Transverse colon (tissue), 4 donors: ENCODE data around the gene MAT2B. TPM values are rescaled to one million over a fixed set of nuclear protein-coding genes. Genes with fewer than 3 reads are reported as not detected.

ENCODE experiments used
- DNase-seq: peaks from one replicate; pipeline ENCODE4 v3.0.0-alpha.2; 2019
- H3K27ac ChIP-seq, 4 donors: fragments of 200-600 bp; sonication (generic); 2 replicates each; pipeline ENCODE4 v1.5.1; 2016 to 2018; ENCODE audit warnings: inconsistent platforms in 4 of 4
- H3K27me3 ChIP-seq: fragments of 200-600 bp; sonication (generic); 2 replicates; pipeline ENCODE4 v1.5.1; 2017; ENCODE audit warnings: inconsistent platforms
- H3K36me3 ChIP-seq, 4 donors: fragments of 200-600 bp; sonication (generic); 2 replicates each; pipeline ENCODE4 v1.5.1; 2017 to 2019; ENCODE audit warnings: inconsistent platforms in 4 of 4
- H3K4me1 ChIP-seq, 4 donors: fragments of 200-600 bp; sonication (generic); 2 replicates each; pipeline ENCODE4 v1.5.1; 2017 to 2020; ENCODE audit warnings: inconsistent platforms in 4 of 4
- H3K4me3 ChIP-seq, 4 donors: fragments of 200-600 bp; sonication (generic); 1 replicate in 1 of 4; 2 replicates in 3 of 4; pipeline versions ENCODE4 v1.5.1 to v1.6.1; 2017 to 2019; ENCODE audit warnings: inconsistent platforms in 4 of 4
- H3K9me3 ChIP-seq, 2 donors: fragments of 200-600 bp; sonication (generic); 2 replicates each; pipeline ENCODE4 v1.5.1; 2017 to 2019; ENCODE audit warnings: inconsistent platforms in 2 of 2
- EP300 ChIP-seq: sonication (generic); formaldehyde crosslinking; IDR thresholded peaks from one replicate; pipeline ENCODE4 v1.6.1; 2017; ENCODE audit warnings: antibody characterized with exemption, low read depth
- POLR2A ChIP-seq: fragments of 450-650 bp; IDR thresholded peaks from one replicate; pipeline ENCODE4 v1.6.1; 2016; ENCODE audit warnings: antibody characterized with exemption, mild to moderate bottlenecking, moderate library complexity
- POLR2AphosphoS5 ChIP-seq, 3 donors: sonication (generic); formaldehyde crosslinking; IDR thresholded peaks; one replicate each; pipeline ENCODE4 v1.6.1; 2016; ENCODE audit warnings: antibody characterized with exemption in 3 of 3
- WGBS, 2 donors: methylation state at CpG; one replicate each; pipeline ENCODE4 v1.1.5; 2018; ENCODE audit warnings: low coverage in 1 of 2; 5-methylcytosine and 5-hydroxymethylcytosine counted together
- in situ Hi-C, 4 donors: fragments of 200-750 bp; cut with MboI; loops; one replicate each; pipeline versions ENCODE4 v1.15.0 to v1.15.1; 2017; ENCODE audit warnings: low sequenced_read_pairs in 3 of 4, low pct_ligation_motif_present in 1 of 4, low pct_unique_long_range_greater_than_20kb in 1 of 4
- intact Hi-C: fragments of 100-400 bp; cut with DNase I; formaldehyde crosslinking; loops from one replicate; pipeline ENCODE4 v1.15.1; 2023; ENCODE audit warnings: low total_unique reads
- total RNA-seq, 4 donors: library from RNA; depleted of rRNA; stranded (reverse); fragments of >200 nt; gene quantifications; one replicate each; pipeline ENCODE4 v1.1.0, GENCODE V29; 2016
- TF ChIP-seq, protein P1 (sequence below), 5 experiments: fragments of 200-600 bp in 3 of 5; fragments of 450-650 bp in 2 of 5; sonication (generic) in 3 of 5; IDR thresholded peaks; 1 replicate in 2 of 5; 2 replicates in 3 of 5; pipeline ENCODE4 v1.5.1; 2016 to 2017; ENCODE audit warnings: antibody characterized with exemption in 5 of 5, inconsistent platforms in 3 of 5, mild to moderate bottlenecking in 2 of 5, moderate library complexity in 1 of 5

MAT2B gene
- total RNA-seq, 4 donors from 2014 or later = 20.2 to 409 (median 71.6) TPM

DNA sequence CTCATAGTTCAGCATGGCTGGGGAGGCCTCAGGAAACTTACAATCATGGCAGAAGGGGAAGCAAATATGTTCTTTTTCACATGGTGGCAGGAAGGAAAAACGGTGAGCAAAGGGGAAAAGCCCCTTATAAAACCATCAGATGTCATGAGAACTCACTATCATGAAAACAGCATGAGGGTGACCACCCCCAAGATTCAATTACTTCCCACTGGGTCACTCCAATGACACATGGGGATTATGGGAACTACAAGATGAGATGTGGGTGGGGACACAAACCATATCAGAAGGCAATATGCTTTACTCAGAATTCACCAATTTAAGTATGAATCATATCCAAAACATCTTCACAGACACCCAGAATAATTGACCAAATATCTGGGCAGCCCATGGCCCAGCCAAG, 19.7 kb downstream of the MAT2B start:
- H3K4me1 ChIP-seq = no peaks in the 10 kb centered on the region
- in situ Hi-C loops = no loop called here
- 90% methylated on average over 1 of the region's 1 CpG; no CpG with 5 or more reads in 1 of the 2 donors for WGBS, 2 donors
- intact Hi-C loops = no loop called here
- no peak for TF ChIP-seq POLR2AphosphoS5 (IDR thresholded peaks at IDR 0.05)
- peaks cover 0 to 2% (median 0%) of the 10 kb centered on the region in 4 donors for H3K36me3 ChIP-seq
- H3K4me3 ChIP-seq = no peak overlapping the region
- H3K9me3 ChIP-seq = no peaks in the 10 kb centered on the region
- H3K27ac ChIP-seq = no peak overlapping the region
- no peak for DNase-seq
- H3K27me3 ChIP-seq = no peaks in the 10 kb centered on the region

- TF ChIP-seq POLR2AphosphoS5 (IDR thresholded peaks at IDR 0.05) = no peak
- no peak for TF ChIP-seq POLR2A
- TF ChIP-seq, protein P1, sequence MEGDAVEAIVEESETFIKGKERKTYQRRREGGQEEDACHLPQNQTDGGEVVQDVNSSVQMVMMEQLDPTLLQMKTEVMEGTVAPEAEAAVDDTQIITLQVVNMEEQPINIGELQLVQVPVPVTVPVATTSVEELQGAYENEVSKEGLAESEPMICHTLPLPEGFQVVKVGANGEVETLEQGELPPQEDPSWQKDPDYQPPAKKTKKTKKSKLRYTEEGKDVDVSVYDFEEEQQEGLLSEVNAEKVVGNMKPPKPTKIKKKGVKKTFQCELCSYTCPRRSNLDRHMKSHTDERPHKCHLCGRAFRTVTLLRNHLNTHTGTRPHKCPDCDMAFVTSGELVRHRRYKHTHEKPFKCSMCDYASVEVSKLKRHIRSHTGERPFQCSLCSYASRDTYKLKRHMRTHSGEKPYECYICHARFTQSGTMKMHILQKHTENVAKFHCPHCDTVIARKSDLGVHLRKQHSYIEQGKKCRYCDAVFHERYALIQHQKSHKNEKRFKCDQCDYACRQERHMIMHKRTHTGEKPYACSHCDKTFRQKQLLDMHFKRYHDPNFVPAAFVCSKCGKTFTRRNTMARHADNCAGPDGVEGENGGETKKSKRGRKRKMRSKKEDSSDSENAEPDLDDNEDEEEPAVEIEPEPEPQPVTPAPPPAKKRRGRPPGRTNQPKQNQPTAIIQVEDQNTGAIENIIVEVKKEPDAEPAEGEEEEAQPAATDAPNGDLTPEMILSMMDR (IDR thresholded peaks at IDR 0.05) = no peak
- WGBS, 2 donors = 72 to 78% methylated on average over 3 to 5 of the region's 5 CpGs
- Histone ChIP-seq H3K4me1 (peaks cover 0 to 1% (median 0%) of the 10 kb centered on the region in 4 donors), H3K27me3 (no peaks in the 10 kb centered on the region), H3K4me3 (no peak overlapping the region), H3K36me3 (no peaks in the 10 kb centered on the region), H3K9me3 (no peaks in the 10 kb centered on the region), H3K27ac (no peak overlapping the region)
- in situ Hi-C loops (no loop called here), intact Hi-C loops (no loop called here)
- DNase-seq = no peak
These were observed 24.3 kb downstream of the MAT2B start for GRCh38 chr5:163529698-163530097.

- H3K27ac ChIP-seq = no peak overlapping the region
- H3K27me3 ChIP-seq = no peaks in the 10 kb centered on the region
- WGBS, 2 donors = 81 to 90% methylated on average over 3 of the region's 3 CpGs
- no peak for TF ChIP-seq EP300
- no peak for TF ChIP-seq POLR2A
- TF ChIP-seq, protein P1 (IDR thresholded peaks at IDR 0.05) = no peak
- TF ChIP-seq POLR2AphosphoS5 (IDR thresholded peaks at IDR 0.05) = no peak
- H3K36me3 ChIP-seq = no peaks in the 10 kb centered on the region
- in situ Hi-C loops (no loop called here), intact Hi-C loops (no loop called here)
- no peak for DNase-seq
- H3K4me1 ChIP-seq = peaks cover 0 to 8% (median 4%) of the 10 kb centered on the region in 4 donors
- H3K9me3 ChIP-seq = no peaks in the 10 kb centered on the region
- no peak overlapping the region for H3K4me3 ChIP-seq
These were observed 25.9 kb downstream of the MAT2B start for GRCh38 chr5:163531272-163531671.

GRCh38 chr5:163532171-163533084, 27.0 kb downstream of the MAT2B start:
- TF ChIP-seq EP300 (no peak), POLR2AphosphoS5 (IDR thresholded peaks at IDR 0.05) (no peak), POLR2A (no peak)
- TF ChIP-seq, protein P1 (IDR thresholded peaks at IDR 0.05) = no peak
- 66 to 75% methylated on average over 3 to 5 of the region's 5 CpGs for WGBS, 2 donors
- Histone ChIP-seq H3K4me3 (no peak overlapping the region), H3K4me1 (peaks cover 0 to 8% (median 4%) of the 10 kb centered on the region in 4 donors), H3K36me3 (no peaks in the 10 kb centered on the region), H3K27me3 (no peaks in the 10 kb centered on the region), H3K9me3 (no peaks in the 10 kb centered on the region), H3K27ac (no peak overlapping the region)
- in situ Hi-C loops = no loop called here
- DNase-seq = no peak
- intact Hi-C loops = no loop called here
